ENCODE measurements around the gene MUC5B.
"Not testable (repeated sequence)": the region's sequence is repeated elsewhere in the genome, so short reads cannot be mapped to it uniquely, and the experiment has no call there.

Gene MUC5B

DNA sequence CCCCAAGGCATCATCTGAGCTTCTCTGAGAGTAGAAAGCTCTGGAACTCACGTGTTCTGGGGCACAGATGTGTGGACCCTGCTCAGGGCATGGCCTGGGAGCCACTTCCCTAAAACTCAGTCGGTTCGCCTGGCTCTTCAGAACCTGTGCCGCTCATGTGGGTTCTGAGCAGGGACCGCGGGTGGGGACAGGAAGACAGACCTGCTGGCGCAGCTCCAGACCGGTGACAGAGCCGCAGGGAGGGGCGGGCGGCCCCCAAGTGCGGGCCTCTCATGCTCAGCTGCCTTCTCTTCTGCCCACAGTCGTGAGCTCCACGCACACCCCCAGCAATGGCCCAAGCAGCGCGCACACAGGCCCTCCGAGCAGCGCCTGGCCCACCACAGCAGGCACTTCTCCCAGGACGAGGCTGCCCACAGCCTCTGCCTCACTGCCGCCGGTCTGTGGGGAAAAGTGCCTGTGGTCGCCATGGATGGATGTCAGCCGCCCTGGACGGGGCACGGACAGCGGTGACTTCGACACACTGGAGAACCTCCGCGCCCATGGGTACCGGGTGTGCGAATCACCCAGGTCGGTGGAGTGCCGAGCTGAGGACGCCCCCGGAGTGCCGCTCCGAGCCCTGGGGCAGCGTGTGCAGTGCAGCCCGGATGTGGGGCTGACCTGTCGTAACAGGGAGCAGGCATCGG lies 40.9 kb upstream of the MUC5B start:
- peak overlapping the region; percentile 23 for H3K27ac Mint-ChIP-seq
- no peaks in the 10 kb centered on the region for H3K27me3 Mint-ChIP-seq
- H3K9me3 Mint-ChIP-seq = no peaks in the 10 kb centered on the region
- no peaks in the 10 kb centered on the region for H3K36me3 Mint-ChIP-seq
- no peaks in the 10 kb centered on the region for H3K4me1 Mint-ChIP-seq
- H3K4me3 Mint-ChIP-seq = no peak overlapping the region

DNA sequence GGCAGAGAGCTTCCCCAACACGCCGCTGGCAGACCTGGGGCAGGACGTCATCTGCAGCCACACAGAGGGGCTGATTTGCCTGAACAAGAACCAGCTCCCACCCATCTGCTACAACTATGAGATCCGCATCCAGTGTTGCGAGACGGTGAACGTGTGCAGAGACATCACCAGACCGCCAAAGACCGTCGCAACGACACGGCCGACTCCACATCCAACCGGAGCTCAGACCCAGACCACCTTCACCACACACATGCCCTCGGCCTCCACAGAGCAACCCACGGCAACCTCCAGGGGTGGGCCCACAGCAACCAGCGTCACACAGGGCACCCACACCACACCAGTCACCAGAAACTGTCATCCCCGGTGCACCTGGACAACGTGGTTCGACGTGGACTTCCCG lies 38.7 kb upstream of the MUC5B start:
- not testable (repeated sequence) for H3K9me3 Mint-ChIP-seq, H3K4me1 Mint-ChIP-seq, H3K27ac Mint-ChIP-seq, H3K4me3 Mint-ChIP-seq, H3K27me3 Mint-ChIP-seq, H3K36me3 Mint-ChIP-seq

- not testable (repeated sequence) for H3K36me3 Mint-ChIP-seq, H3K4me3 Mint-ChIP-seq, H3K27me3 Mint-ChIP-seq, H3K9me3 Mint-ChIP-seq, H3K4me1 Mint-ChIP-seq, H3K27ac Mint-ChIP-seq
These were observed 34.3 kb upstream of the MUC5B start for GRCh38 chr11:1188451-1189130.

- not testable (repeated sequence) for H3K36me3 Mint-ChIP-seq, H3K4me3 Mint-ChIP-seq, H3K9me3 Mint-ChIP-seq, H3K4me1 Mint-ChIP-seq, H3K27me3 Mint-ChIP-seq, H3K27ac Mint-ChIP-seq
These were observed 33.0 kb upstream of the MUC5B start for GRCh38 chr11:1189816-1190215.

- H3K27me3 Mint-ChIP-seq, H3K4me1 Mint-ChIP-seq: not testable (repeated sequence)
These were observed 30.9 kb upstream of the MUC5B start for GRCh38 chr11:1191786-1192470.

DNA sequence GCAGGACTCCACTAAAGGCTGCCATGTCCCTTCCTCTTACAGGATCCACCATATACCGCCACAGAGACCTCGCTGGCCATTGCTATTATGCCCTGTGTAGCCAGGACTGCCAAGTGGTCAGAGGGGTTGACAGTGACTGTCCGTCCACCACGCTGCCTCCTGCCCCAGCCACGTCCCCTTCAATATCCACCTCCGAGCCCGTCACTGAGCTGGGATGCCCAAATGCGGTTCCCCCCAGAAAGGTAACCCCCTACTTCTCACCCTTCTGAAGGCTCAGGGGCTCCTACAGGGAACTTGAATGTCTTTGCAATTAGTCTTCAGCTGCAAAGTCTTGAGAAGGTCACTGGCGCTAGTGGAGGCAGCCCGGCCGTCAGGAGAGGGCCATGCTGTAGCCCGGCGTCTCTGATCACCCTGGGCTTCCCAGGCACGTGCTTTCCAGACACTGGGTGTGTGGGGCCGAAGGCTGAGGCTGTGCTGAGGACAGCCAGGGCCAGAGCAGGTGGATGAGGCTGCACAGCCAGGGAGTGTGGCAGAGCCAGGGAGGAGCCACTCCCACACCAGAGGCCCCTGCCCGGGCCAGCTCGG lies 30.0 kb upstream of the MUC5B start:
- no peaks in the 10 kb centered on the region for H3K36me3 Mint-ChIP-seq
- no peaks in the 10 kb centered on the region for H3K4me1 Mint-ChIP-seq
- peak overlapping the region; percentile 39 for H3K27ac Mint-ChIP-seq
- no peaks in the 10 kb centered on the region for H3K9me3 Mint-ChIP-seq
- H3K4me3 Mint-ChIP-seq = no peak overlapping the region
- peaks cover 1% of the 10 kb centered on the region for H3K27me3 Mint-ChIP-seq

More at GRCh38 chr11:1191786-1192470, 30.9 kb upstream of the MUC5B start:
- not testable (repeated sequence) for H3K36me3 Mint-ChIP-seq, H3K4me3 Mint-ChIP-seq, H3K27ac Mint-ChIP-seq, H3K9me3 Mint-ChIP-seq

DNA sequence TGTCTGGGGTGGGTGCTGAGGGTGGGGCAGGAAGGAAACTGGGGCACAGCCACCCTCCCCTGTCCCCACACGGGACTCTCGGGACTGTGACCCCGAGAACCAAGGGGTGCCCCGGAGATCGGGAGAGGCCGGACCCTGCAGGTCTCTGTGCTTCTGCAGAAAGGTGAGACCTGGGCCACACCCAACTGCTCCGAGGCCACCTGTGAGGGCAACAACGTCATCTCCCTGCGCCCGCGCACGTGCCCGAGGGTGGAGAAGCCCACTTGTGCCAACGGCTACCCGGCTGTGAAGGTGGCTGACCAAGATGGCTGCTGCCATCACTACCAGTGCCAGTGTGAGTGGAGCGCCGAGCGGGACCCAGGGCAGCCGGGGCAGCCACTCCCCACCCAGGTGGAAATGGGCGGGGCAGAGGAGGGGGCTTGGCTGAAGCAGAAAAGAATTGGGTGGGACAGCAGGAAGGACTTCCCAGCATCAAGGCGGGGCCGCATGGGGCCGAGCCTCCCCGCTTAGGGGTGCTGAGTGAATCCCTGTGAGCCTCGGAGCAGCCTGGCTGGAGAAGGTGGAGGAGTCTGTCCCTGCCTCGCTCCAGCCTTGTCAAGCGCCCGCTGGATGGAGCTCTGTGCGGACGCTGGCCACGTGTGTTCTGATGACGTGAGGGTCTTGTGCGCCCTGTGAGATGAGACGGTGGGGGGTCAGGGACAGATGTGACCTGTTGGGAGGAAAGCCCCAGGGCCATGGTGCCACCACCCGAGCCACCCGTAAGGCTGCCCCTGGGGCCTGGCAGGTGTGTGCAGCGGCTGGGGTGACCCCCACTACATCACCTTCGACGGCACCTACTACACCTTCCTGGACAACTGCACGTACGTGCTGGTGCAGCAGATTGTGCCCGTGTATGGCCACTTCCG lies 29.3 kb upstream of the MUC5B start:
- no peaks in the 10 kb centered on the region for H3K36me3 Mint-ChIP-seq
- no peak overlapping the region for H3K27ac Mint-ChIP-seq
- no peaks in the 10 kb centered on the region for H3K4me1 Mint-ChIP-seq
- H3K9me3 Mint-ChIP-seq = no peaks in the 10 kb centered on the region
- H3K4me3 Mint-ChIP-seq = no peak overlapping the region
- H3K27me3 Mint-ChIP-seq = peaks cover 1% of the 10 kb centered on the region

DNA sequence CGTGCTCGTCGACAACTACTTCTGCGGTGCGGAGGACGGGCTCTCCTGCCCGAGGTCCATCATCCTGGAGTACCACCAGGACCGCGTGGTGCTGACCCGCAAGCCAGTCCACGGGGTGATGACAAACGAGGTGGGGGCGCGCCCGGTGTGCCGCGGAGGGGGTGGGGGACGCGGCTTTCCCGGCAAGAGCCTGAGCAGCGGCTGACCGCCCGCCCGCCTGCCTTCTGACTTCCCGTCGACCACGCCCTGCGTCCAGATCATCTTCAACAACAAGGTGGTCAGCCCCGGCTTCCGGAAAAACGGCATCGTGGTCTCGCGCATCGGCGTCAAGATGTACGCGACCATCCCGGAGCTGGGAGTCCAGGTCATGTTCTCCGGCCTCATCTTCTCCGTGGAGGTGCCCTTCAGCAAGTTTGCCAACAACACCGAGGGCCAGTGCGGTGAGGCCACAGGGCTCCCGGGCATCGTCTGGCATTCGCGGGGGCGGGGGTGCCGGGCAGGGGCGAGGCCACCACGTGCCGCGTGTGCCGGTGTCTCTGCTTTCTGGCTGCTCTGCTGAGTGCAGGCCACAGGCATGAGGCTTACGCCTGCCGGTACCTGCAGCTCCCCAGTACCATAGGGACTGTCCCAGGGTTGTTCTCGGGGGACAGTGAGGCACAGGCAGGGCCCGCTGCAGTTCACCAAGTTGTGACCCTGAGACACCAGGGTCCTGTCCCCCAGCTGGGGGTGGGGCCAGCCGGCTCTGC lies 28.5 kb upstream of the MUC5B start:
- Mint-ChIP-seq H3K4me3 (no peak overlapping the region), H3K36me3 (no peaks in the 10 kb centered on the region), H3K27ac (no peak overlapping the region), H3K27me3 (peaks cover 1% of the 10 kb centered on the region), H3K9me3 (no peaks in the 10 kb centered on the region), H3K4me1 (no peaks in the 10 kb centered on the region)

- no peaks in the 10 kb centered on the region for H3K9me3 Mint-ChIP-seq
- H3K27ac Mint-ChIP-seq = no peak overlapping the region
These were observed 27.7 kb upstream of the MUC5B start for GRCh38 chr11:1194977-1195681.

DNA sequence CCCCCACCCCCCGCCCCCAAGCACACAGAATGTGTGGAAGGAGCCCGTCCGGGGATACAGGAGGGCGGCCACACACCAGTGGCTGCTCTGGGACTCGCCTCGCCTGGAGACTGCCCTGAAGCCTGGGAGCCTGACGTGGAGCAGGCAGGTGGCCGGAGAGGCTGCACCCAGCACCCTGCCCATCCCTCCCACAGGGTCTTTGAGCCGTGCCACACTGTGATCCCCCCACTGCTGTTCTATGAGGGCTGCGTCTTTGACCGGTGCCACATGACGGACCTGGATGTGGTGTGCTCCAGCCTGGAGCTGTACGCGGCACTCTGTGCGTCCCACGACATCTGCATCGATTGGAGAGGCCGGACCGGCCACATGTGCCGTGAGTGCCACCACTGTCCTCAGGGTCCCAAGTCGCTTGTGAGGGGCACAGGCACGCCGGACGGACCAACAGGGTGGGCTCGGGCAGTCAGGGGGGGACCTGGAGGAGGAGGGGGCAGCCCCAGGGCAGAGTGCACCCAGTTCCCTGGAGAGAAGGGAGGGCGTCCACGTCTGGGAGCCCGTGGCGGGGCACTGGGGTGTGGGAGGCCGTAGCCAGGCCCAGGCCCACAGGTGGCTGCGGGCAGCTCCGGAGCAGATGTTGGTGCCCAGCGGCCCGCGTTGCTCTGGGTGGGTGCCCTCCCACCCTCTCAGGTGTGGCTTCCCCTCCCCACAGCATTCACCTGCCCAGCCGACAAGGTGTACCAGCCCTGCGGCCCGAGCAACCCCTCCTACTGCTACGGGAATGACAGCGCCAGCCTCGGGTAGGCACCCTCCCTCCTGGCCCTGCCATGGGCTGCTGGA lies 27.0 kb upstream of the MUC5B start:
- Mint-ChIP-seq H3K27ac (no peak overlapping the region), H3K27me3 (peaks cover 1% of the 10 kb centered on the region), H3K9me3 (no peaks in the 10 kb centered on the region), H3K4me3 (no peak overlapping the region), H3K36me3 (no peaks in the 10 kb centered on the region), H3K4me1 (no peaks in the 10 kb centered on the region)

More at GRCh38 chr11:1194977-1195681, 27.7 kb upstream of the MUC5B start:
- no peak overlapping the region for H3K4me3 Mint-ChIP-seq
- H3K36me3 Mint-ChIP-seq = no peaks in the 10 kb centered on the region
- peaks cover 1% of the 10 kb centered on the region for H3K27me3 Mint-ChIP-seq
- H3K4me1 Mint-ChIP-seq = no peaks in the 10 kb centered on the region

- no peaks in the 10 kb centered on the region for H3K36me3 Mint-ChIP-seq
- no peak overlapping the region for H3K27ac Mint-ChIP-seq
- H3K27me3 Mint-ChIP-seq = peaks cover 1% of the 10 kb centered on the region
- no peaks in the 10 kb centered on the region for H3K4me1 Mint-ChIP-seq
- no peaks in the 10 kb centered on the region for H3K9me3 Mint-ChIP-seq
- no peak overlapping the region for H3K4me3 Mint-ChIP-seq
These were observed 26.1 kb upstream of the MUC5B start for GRCh38 chr11:1196516-1197391.

DNA sequence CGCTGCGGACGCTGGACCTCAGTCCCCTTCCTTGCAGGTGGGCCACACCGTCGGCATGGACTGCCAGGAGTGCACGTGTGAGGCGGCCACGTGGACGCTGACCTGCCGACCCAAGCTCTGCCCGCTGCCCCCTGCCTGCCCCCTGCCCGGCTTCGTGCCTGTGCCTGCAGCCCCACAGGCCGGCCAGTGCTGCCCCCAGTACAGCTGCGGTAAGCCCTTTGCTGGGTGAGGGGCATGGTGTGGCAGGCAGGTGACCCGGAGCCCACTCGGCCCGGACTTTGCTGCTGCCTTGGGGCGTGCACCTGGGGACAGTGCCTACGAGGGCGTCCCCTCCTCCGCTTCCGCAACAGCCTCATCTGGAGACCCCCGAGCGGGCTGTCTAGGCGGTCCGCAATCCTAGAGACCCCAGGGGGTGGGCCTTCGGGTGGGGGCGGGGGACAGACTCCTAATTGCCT lies 25.4 kb upstream of the MUC5B start:
- Mint-ChIP-seq H3K27me3 (peaks cover 1% of the 10 kb centered on the region), H3K4me3 (no peak overlapping the region), H3K27ac (no peak overlapping the region), H3K4me1 (no peaks in the 10 kb centered on the region), H3K36me3 (no peaks in the 10 kb centered on the region), H3K9me3 (no peaks in the 10 kb centered on the region)

Data from activated naive CD4-positive, alpha-beta T cell treated with anti-CD3 and anti-CD28 coated beads, Interleukin-2, amount 50 U/mL, for 24 hours (primary cell).